Peyer's patch (tissue), 4 donors: ENCODE results near the gene KCNJ2. TPM values are rescaled to one million over a fixed set of nuclear protein-coding genes. Genes with fewer than 3 reads are reported as not detected.

Source experiments
- DNase-seq, 3 donors: peaks; one replicate each; pipeline ENCODE4 v3.0.0-alpha.2; 2017 to 2019
- H3K27ac ChIP-seq, 4 donors: fragments of 200-600 bp; sonication (generic); one replicate each; pipeline ENCODE4 v1.5.1; 2016 to 2019
- H3K27me3 ChIP-seq, 2 donors: fragments of 200-600 bp; sonication (generic); one replicate each; pipeline ENCODE4 v1.5.1; 2019
- H3K36me3 ChIP-seq, 3 donors: fragments of 200-600 bp; sonication (generic); one replicate each; pipeline ENCODE4 v1.5.1; 2016 to 2019
- H3K4me1 ChIP-seq, 4 donors: fragments of 200-600 bp; sonication (generic); one replicate each; pipeline ENCODE4 v1.5.1; 2016 to 2019
- H3K4me3 ChIP-seq, 4 donors: fragments of 200-600 bp; sonication (generic); 1 replicate in 3 of 4; 2 replicates in 1 of 4; pipeline ENCODE4 v1.5.1; 2016 to 2019; ENCODE audit warnings: mild to moderate bottlenecking in 1 of 4
- H3K9me3 ChIP-seq, 4 donors: fragments of 200-600 bp; sonication (generic); one replicate each; pipeline ENCODE4 v1.5.1; 2016 to 2019; ENCODE audit warnings: mild to moderate bottlenecking in 1 of 4
- POLR2A ChIP-seq, 2 donors: fragments of 450-650 bp; IDR thresholded peaks; one replicate each; pipeline ENCODE4 v1.5.1; 2017; ENCODE audit warnings: antibody characterized with exemption in 2 of 2, mild to moderate bottlenecking in 2 of 2, moderate library complexity in 2 of 2
- total RNA-seq, 4 donors: library from RNA; depleted of rRNA; stranded (reverse); fragments of >200 nt; gene quantifications; one replicate each; pipeline ENCODE4 v1.1.0, GENCODE V29; 2016
- TF ChIP-seq, protein P1 (sequence below), 6 experiments: fragments of 450-650 bp in 4 of 6; fragments of 200-600 bp in 2 of 6; sonication (generic) in 1 of 6; IDR thresholded peaks; one replicate each; pipeline ENCODE4 v1.5.1; 2017 to 2019; ENCODE audit warnings: antibody characterized with exemption in 6 of 6, mild to moderate bottlenecking in 3 of 6, moderate library complexity in 1 of 6

The KCNJ2 gene
- total RNA-seq, 4 donors from 2014 or later = 0.70 to 7.4 (median 3.0) TPM

DNA sequence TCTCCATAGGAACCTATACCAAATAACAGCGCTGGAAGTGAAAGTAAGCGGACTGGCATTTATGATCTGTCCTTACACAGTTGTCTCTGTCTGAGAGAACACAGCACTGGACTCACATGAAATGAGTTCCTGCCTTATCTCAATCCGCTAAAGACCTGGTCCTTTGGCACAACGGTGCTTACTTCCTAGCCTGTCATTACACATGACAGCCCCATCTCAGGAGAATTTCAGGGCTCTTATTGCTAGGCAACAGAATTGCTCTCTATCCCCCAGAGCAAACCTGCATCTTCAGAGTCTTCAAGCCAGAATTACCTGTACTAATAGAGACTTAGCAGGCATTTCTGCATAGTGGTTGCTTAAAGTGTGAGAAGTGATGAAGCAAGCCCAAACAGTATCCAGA lies 4.3 kb downstream of the KCNJ2 start:
- Histone ChIP-seq H3K4me3 (no peak overlapping the region), H3K27ac (no peak overlapping the region), H3K4me1 (peaks cover 0 to 9% (median 0%) of the 10 kb centered on the region in 4 donors), H3K9me3 (no peaks in the 10 kb centered on the region), H3K27me3 (no peaks in the 10 kb centered on the region), H3K36me3 (peaks cover 0 to 16% (median 0%) of the 10 kb centered on the region in 3 donors)
- DNase-seq = no peak
- TF ChIP-seq POLR2A (IDR thresholded peaks at IDR 0.05) = no peak
- TF ChIP-seq, protein P1, sequence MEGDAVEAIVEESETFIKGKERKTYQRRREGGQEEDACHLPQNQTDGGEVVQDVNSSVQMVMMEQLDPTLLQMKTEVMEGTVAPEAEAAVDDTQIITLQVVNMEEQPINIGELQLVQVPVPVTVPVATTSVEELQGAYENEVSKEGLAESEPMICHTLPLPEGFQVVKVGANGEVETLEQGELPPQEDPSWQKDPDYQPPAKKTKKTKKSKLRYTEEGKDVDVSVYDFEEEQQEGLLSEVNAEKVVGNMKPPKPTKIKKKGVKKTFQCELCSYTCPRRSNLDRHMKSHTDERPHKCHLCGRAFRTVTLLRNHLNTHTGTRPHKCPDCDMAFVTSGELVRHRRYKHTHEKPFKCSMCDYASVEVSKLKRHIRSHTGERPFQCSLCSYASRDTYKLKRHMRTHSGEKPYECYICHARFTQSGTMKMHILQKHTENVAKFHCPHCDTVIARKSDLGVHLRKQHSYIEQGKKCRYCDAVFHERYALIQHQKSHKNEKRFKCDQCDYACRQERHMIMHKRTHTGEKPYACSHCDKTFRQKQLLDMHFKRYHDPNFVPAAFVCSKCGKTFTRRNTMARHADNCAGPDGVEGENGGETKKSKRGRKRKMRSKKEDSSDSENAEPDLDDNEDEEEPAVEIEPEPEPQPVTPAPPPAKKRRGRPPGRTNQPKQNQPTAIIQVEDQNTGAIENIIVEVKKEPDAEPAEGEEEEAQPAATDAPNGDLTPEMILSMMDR (IDR thresholded peaks at IDR 0.05) = no peak

DNA sequence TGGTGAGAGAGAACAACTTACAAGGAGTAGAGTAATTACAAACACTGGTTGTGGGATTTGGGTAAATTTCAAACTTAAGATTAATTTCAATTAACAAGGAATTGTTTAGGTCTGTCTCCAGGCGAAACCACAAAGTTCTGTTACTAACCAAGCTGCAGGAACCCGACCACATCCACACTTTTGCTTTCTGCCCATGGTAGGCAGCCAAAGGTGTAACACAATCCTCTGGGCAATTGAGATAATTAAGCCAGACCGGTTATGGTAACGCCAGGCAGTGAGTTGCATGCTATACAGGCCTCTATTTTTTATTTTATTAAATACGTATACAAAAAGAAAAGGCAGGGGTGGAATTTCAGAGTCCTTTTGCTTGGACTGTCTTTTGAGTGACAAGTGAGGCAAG lies 12.0 kb downstream of the KCNJ2 start:
- Histone ChIP-seq H3K27ac (no peak overlapping the region), H3K27me3 (no peaks in the 10 kb centered on the region), H3K36me3 (no peaks in the 10 kb centered on the region), H3K4me3 (no peak overlapping the region), H3K9me3 (no peaks in the 10 kb centered on the region), H3K4me1 (no peaks in the 10 kb centered on the region)
- DNase-seq = no peak
- TF ChIP-seq, protein P1 (IDR thresholded peaks at IDR 0.05) = no peak
- no peak for TF ChIP-seq POLR2A (IDR thresholded peaks at IDR 0.05)

GRCh38 chr17:70181866-70182265 lies 12.5 kb downstream of the KCNJ2 start:
- Histone ChIP-seq H3K4me1 (no peaks in the 10 kb centered on the region), H3K27me3 (no peaks in the 10 kb centered on the region), H3K27ac (no peak overlapping the region), H3K4me3 (no peak overlapping the region), H3K9me3 (no peaks in the 10 kb centered on the region), H3K36me3 (no peaks in the 10 kb centered on the region)
- DNase-seq = no peak
- no peak for TF ChIP-seq POLR2A (IDR thresholded peaks at IDR 0.05)
- TF ChIP-seq, protein P1 (IDR thresholded peaks at IDR 0.05) = no peak

- H3K4me3 ChIP-seq = no peak overlapping the region
- no peak for DNase-seq
- no peaks in the 10 kb centered on the region for H3K4me1 ChIP-seq
- H3K27ac ChIP-seq = no peak overlapping the region
- no peak for TF ChIP-seq POLR2A (IDR thresholded peaks at IDR 0.05)
- TF ChIP-seq, protein P1 (IDR thresholded peaks at IDR 0.05) = no peak
- H3K36me3 ChIP-seq = no peaks in the 10 kb centered on the region
- no peaks in the 10 kb centered on the region for H3K27me3 ChIP-seq
- H3K9me3 ChIP-seq = no peaks in the 10 kb centered on the region
Measured at GRCh38 chr17:70183508-70183907, 14.2 kb downstream of the KCNJ2 start.

DNA sequence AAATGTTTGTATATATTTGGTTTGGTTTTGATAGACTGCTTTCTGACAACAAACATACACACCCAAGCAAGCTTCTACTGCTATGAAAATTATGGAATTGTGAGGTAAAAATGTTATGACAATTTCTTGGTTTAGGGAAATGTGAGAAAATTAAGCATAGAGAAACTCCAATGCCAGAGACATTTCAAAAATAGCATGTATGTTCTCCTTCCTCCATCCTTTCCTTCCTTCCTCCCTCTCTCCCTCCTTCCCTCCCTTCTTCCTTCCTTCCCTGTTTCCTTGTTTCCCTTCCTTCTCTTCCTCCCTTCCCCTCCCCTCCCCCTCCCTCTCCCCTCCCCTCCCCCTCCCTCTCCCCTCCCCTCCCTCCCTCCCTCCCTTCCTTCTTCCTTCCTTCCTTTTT lies 14.9 kb downstream of the KCNJ2 start:
- Histone ChIP-seq H3K27me3 (no peaks in the 10 kb centered on the region), H3K27ac (no peak overlapping the region), H3K9me3 (no peaks in the 10 kb centered on the region), H3K4me1 (no peaks in the 10 kb centered on the region), H3K36me3 (no peaks in the 10 kb centered on the region), H3K4me3 (no peak overlapping the region)
- TF ChIP-seq, protein P1 (IDR thresholded peaks at IDR 0.05) = no peak
- TF ChIP-seq POLR2A (IDR thresholded peaks at IDR 0.05) = no peak
- no peak for DNase-seq

GRCh38 chr17:70184770-70185169 lies 15.4 kb downstream of the KCNJ2 start:
- H3K27ac ChIP-seq = no peak overlapping the region

More at GRCh38 chr17:70184770-70185169, 15.4 kb downstream of the KCNJ2 start:
- H3K9me3 ChIP-seq = no peaks in the 10 kb centered on the region
- H3K27me3 ChIP-seq = no peaks in the 10 kb centered on the region
- peak in 1 of 3 donors; percentile 49 for DNase-seq
- TF ChIP-seq POLR2A (IDR thresholded peaks at IDR 0.05) = no peak
- TF ChIP-seq, protein P1 (IDR thresholded peaks at IDR 0.05) = no peak
- no peaks in the 10 kb centered on the region for H3K4me1 ChIP-seq
- no peaks in the 10 kb centered on the region for H3K36me3 ChIP-seq
- H3K4me3 ChIP-seq = no peak overlapping the region
